GM23338 (cell line): ENCODE results near the gene GRID2. TPM values are rescaled to one million over a fixed set of nuclear protein-coding genes. Genes with fewer than 3 reads are reported as not detected.

Source experiments
- ATAC-seq: fragments of 200-7000 bp; cut with Tn5 transposase; 3 replicates; pipeline ENCODE4 v1.9.1; 2020
- DNase-seq: peaks from one replicate; pipeline ENCODE4 v3.0.0-alpha.2; 2015; ENCODE audit warnings: low spot score
- H2AFZ ChIP-seq: fragments of 200-600 bp; sonication (generic); 2 replicates; pipeline ENCODE4 v1.8.0; 2016; ENCODE audit warnings: antibody characterized with exemption, mild to moderate bottlenecking, moderate library complexity
- H3F3A ChIP-seq: fragments of 200-600 bp; sonication (generic); replicated peaks from 2 replicates; pipeline ENCODE4 v1.8.0; 2017; ENCODE audit warnings: antibody characterized with exemption, mixed run types, low read depth
- H3K27ac ChIP-seq: fragments of 200-600 bp; sonication (generic); 2 replicates; pipeline ENCODE4 v1.6.1; 2016; ENCODE audit warnings: low read depth
- H3K27me3 ChIP-seq: fragments of 200-600 bp; sonication (generic); 2 replicates; pipeline ENCODE4 v1.8.0; 2016; ENCODE audit warnings: mild to moderate bottlenecking, mixed run types, moderate library complexity; ENCODE audit not compliant: insufficient read depth
- H3K36me3 ChIP-seq: fragments of 200-600 bp; sonication (generic); 2 replicates; pipeline ENCODE4 v1.8.0; 2016; ENCODE audit warnings: mild to moderate bottlenecking; ENCODE audit not compliant: insufficient read depth
- H3K4me1 ChIP-seq: fragments of 200-600 bp; sonication (generic); 2 replicates; pipeline ENCODE4 v1.8.0; 2016; ENCODE audit warnings: mild to moderate bottlenecking, moderate library complexity; ENCODE audit not compliant: insufficient read depth
- H3K4me2 ChIP-seq: fragments of 200-600 bp; sonication (generic); 2 replicates; pipeline ENCODE4 v1.7.1; 2017; ENCODE audit warnings: mixed run types
- H3K4me3 ChIP-seq: fragments of 200-600 bp; sonication (generic); 2 replicates; pipeline ENCODE4 v1.6.1; 2016; ENCODE audit warnings: mixed run types
- H3K79me2 ChIP-seq: fragments of 200-600 bp; sonication (generic); replicated peaks from 2 replicates; pipeline ENCODE4 v1.8.0; 2017; ENCODE audit warnings: mild to moderate bottlenecking; ENCODE audit not compliant: insufficient read depth
- H3K9me2 ChIP-seq: fragments of 200-600 bp; sonication (generic); 2 replicates; pipeline ENCODE4 v1.8.0; 2017; ENCODE audit not compliant: insufficient read depth
- H4K20me1 ChIP-seq: fragments of 200-600 bp; sonication (generic); replicated peaks from 2 replicates; pipeline ENCODE4 v1.8.0; 2017; ENCODE audit warnings: mild to moderate bottlenecking; ENCODE audit not compliant: insufficient read depth
- H3K27ac Mint-ChIP-seq: 2 replicates; pipeline ENCODE4 v1.8.0; 2020; ENCODE audit warnings: inconsistent platforms, mild to moderate bottlenecking, moderate library complexity, mixed read lengths
- H3K27me3 Mint-ChIP-seq: 3 replicates; pipeline ENCODE4 v1.8.0; 2022; ENCODE audit warnings: low read depth, mild to moderate bottlenecking, moderate library complexity, mixed read lengths, inconsistent platforms; ENCODE audit not compliant: insufficient read depth, poor library complexity
- H3K36me3 Mint-ChIP-seq: 3 replicates; pipeline ENCODE4 v1.8.0; 2021; ENCODE audit warnings: low read depth, mild to moderate bottlenecking, inconsistent platforms, moderate library complexity, mixed read lengths
- H3K4me1 Mint-ChIP-seq: 3 replicates; pipeline ENCODE4 v1.8.0; 2020; ENCODE audit warnings: mild to moderate bottlenecking, inconsistent platforms, mixed read lengths
- H3K4me3 Mint-ChIP-seq: 3 replicates; pipeline ENCODE4 v1.8.0; 2021; ENCODE audit warnings: moderate library complexity, mild to moderate bottlenecking, inconsistent platforms, mixed read lengths
- H3K9me3 Mint-ChIP-seq: 3 replicates; pipeline ENCODE4 v1.8.0; 2020; ENCODE audit warnings: moderate library complexity, mild to moderate bottlenecking, inconsistent platforms, mixed read lengths
- CREB1 ChIP-seq: fragments of 250-450 bp; sonication (Bioruptor Pico); IDR thresholded peaks from 2 replicates; pipeline ENCODE4 v1.5.0; 2020; ENCODE audit warnings: low read depth, mild to moderate bottlenecking, moderate library complexity
- CTCF ChIP-seq, 2 experiments: fragments of 200-600 bp in 1 of 2; sonication (generic) in 1 of 2; conservative IDR thresholded peaks; 2 replicates each; pipeline versions ENCODE4 v1.5.1 to v1.6.1; 2016 to 2017; ENCODE audit warnings: antibody characterized with exemption in 2 of 2, low read depth in 2 of 2, mild to moderate bottlenecking in 2 of 2, moderate library complexity in 1 of 2
- ETS1 ChIP-seq: IDR thresholded peaks from 2 replicates; pipeline ENCODE4 v1.6.1; 2016; ENCODE audit warnings: antibody characterized with exemption
- EZH2 ChIP-seq: fragments of 200-600 bp; sonication (generic); IDR thresholded peaks from one replicate; pipeline ENCODE4 v1.8.0; 2017; ENCODE audit warnings: antibody characterized with exemption, mild to moderate bottlenecking, low read depth; ENCODE audit not compliant: unreplicated experiment
- EZH2phosphoT487 ChIP-seq: fragments of 200-600 bp; sonication (generic); IDR thresholded peaks from one replicate; pipeline ENCODE4 v1.8.1; 2018; ENCODE audit warnings: antibody characterized with exemption; ENCODE audit not compliant: unreplicated experiment
- JUNB ChIP-seq: IDR thresholded peaks from one replicate; pipeline ENCODE4 v1.6.1; 2016; ENCODE audit warnings: antibody characterized with exemption; ENCODE audit not compliant: unreplicated experiment
- NANOG ChIP-seq: IDR thresholded peaks from 2 replicates; pipeline ENCODE4 v1.6.1; 2016; ENCODE audit warnings: antibody characterized with exemption, borderline replicate concordance
- POLR2AphosphoS5 ChIP-seq: IDR thresholded peaks from 2 replicates; pipeline ENCODE4 v1.6.1; 2016; ENCODE audit warnings: antibody characterized with exemption, low read depth
- REST ChIP-seq: IDR thresholded peaks from one replicate; pipeline ENCODE4 v1.6.1; 2018; ENCODE audit warnings: antibody characterized with exemption; ENCODE audit not compliant: unreplicated experiment
- STAT1 ChIP-seq: IDR thresholded peaks from one replicate; pipeline ENCODE4 v1.6.1; 2016; ENCODE audit warnings: antibody characterized with exemption; ENCODE audit not compliant: unreplicated experiment
- ZNF114 ChIP-seq: fragments of 250-450 bp; sonication (Bioruptor Pico); IDR thresholded peaks from 2 replicates; pipeline ENCODE4 v1.5.0; 2020; ENCODE audit warnings: mild to moderate bottlenecking, moderate library complexity
- ZNF331 ChIP-seq: fragments of 250-450 bp; sonication (Bioruptor Pico); IDR thresholded peaks from 2 replicates; pipeline ENCODE4 v1.5.0; 2020; ENCODE audit warnings: low read depth, mild to moderate bottlenecking, moderate library complexity
- polyA plus RNA-seq: library from polyadenylated mRNA; unstranded; fragments of >200 nt; fragmentation: Nextera tagmentation; extraction: Ambion mirVana; gene quantifications from 2 replicates; pipeline ENCODE4 v1.2.1, GENCODE V29; 2016
- total RNA-seq: library from RNA; depleted of rRNA; stranded (reverse); fragments of >200 nt; shearing (Covaris generic); gene quantifications from 2 replicates; pipeline ENCODE4 v1.2.3, GENCODE V29; 2014
- TF ChIP-seq, protein P1 (sequence below): fragments of 250-450 bp; sonication (Bioruptor Pico); IDR thresholded peaks from 2 replicates; pipeline ENCODE4 v1.5.0; 2020; ENCODE audit warnings: mild to moderate bottlenecking, moderate library complexity

The GRID2 gene
- total and polyA plus RNA-seq, 2 experiments from 2014 or later: 19.9 to 65.4 TPM

DNA sequence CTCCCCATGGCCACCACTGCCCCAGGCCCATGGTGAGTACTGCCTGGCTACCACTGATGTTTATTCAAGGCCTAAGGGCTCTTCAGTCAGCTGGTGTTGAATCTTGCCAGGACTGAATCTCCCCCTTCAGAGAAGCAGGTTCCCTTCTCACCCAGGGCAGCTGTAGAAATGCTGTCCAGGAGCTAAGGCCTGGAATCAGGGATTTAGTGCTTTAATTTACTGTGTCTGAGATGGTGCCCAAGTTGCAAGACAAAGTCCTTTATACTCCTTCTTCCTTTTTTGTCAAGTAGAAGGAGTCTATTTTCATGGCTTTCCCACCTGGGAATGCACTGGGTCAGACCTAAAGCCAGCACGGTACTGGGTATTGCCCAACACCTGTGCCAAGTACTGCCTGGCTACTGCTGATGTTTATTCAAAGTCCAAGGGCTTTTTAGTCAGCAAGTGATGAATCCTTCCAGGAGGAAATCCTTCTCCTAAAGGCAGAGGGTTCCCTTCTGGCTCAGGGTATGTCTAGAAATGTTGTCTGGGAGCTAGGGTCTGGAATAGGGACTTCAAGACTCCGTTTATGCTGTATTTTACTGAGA lies 1407.2 kb downstream of the GRID2 start:
- H3K27me3 Mint-ChIP-seq: no peaks in the 10 kb centered on the region
- ATAC-seq (no peak; the same call in 2 of the 3 replicates), DNase-seq (no peak)
- Histone ChIP-seq H3K4me2 (no peak overlapping the region), H3K79me2 (no peaks in the 10 kb centered on the region), H3K4me3 (no peak overlapping the region), H4K20me1 (no peaks in the 10 kb centered on the region), H3K9me2 (no peaks in the 10 kb centered on the region), H3F3A (no peaks in the 10 kb centered on the region), H3K27ac (no peak overlapping the region), H2AFZ (no peak overlapping the region), H3K4me1 (no peaks in the 10 kb centered on the region), H3K27me3 (no peaks in the 10 kb centered on the region), H3K36me3 (no peaks in the 10 kb centered on the region)
- no peak overlapping the region for H3K4me3 Mint-ChIP-seq
- TF ChIP-seq STAT1 (no peak), ZNF331 (CRISPR knock-in tag) (no peak), EZH2phosphoT487 (no peak), CREB1 (CRISPR knock-in tag) (no peak), NANOG (no peak), JUNB (no peak), POLR2AphosphoS5 (no peak), EZH2 (no peak), ZNF114 (CRISPR knock-in tag) (no peak), ETS1 (no peak), REST (no peak), CTCF (conservative IDR thresholded peaks at IDR 0.05; ENCODE audit: low read depth in 2 of 2) (no peak)
- TF ChIP-seq, protein P1, sequence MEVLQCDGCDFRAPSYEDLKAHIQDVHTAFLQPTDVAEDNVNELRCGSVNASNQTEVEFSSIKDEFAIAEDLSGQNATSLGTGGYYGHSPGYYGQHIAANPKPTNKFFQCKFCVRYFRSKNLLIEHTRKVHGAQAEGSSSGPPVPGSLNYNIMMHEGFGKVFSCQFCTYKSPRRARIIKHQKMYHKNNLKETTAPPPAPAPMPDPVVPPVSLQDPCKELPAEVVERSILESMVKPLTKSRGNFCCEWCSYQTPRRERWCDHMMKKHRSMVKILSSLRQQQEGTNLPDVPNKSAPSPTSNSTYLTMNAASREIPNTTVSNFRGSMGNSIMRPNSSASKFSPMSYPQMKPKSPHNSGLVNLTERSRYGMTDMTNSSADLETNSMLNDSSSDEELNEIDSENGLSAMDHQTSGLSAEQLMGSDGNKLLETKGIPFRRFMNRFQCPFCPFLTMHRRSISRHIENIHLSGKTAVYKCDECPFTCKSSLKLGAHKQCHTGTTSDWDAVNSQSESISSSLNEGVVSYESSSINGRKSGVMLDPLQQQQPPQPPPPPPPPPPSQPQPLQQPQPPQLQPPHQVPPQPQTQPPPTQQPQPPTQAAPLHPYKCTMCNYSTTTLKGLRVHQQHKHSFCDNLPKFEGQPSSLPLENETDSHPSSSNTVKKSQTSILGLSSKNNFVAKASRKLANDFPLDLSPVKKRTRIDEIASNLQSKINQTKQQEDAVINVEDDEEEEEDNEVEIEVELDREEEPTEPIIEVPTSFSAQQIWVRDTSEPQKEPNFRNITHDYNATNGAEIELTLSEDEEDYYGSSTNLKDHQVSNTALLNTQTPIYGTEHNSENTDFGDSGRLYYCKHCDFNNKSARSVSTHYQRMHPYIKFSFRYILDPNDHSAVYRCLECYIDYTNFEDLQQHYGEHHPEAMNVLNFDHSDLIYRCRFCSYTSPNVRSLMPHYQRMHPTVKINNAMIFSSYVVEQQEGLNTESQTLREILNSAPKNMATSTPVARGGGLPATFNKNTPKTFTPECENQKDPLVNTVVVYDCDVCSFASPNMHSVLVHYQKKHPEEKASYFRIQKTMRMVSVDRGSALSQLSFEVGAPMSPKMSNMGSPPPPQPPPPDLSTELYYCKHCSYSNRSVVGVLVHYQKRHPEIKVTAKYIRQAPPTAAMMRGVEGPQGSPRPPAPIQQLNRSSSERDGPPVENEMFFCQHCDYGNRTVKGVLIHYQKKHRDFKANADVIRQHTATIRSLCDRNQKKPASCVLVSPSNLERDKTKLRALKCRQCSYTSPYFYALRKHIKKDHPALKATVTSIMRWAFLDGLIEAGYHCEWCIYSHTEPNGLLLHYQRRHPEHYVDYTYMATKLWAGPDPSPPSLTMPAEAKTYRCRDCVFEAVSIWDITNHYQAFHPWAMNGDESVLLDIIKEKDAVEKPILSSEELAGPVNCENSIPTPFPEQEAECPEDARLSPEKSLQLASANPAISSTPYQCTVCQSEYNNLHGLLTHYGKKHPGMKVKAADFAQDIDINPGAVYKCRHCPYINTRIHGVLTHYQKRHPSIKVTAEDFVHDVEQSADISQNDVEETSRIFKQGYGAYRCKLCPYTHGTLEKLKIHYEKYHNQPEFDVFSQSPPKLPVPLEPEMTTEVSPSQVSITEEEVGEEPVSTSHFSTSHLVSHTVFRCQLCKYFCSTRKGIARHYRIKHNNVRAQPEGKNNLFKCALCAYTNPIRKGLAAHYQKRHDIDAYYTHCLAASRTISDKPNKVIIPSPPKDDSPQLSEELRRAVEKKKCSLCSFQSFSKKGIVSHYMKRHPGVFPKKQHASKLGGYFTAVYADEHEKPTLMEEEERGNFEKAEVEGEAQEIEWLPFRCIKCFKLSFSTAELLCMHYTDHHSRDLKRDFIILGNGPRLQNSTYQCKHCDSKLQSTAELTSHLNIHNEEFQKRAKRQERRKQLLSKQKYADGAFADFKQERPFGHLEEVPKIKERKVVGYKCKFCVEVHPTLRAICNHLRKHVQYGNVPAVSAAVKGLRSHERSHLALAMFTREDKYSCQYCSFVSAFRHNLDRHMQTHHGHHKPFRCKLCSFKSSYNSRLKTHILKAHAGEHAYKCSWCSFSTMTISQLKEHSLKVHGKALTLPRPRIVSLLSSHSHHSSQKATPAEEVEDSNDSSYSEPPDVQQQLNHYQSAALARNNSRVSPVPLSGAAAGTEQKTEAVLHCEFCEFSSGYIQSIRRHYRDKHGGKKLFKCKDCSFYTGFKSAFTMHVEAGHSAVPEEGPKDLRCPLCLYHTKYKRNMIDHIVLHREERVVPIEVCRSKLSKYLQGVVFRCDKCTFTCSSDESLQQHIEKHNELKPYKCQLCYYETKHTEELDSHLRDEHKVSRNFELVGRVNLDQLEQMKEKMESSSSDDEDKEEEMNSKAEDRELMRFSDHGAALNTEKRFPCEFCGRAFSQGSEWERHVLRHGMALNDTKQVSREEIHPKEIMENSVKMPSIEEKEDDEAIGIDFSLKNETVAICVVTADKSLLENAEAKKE: no peak
- no peak overlapping the region for H3K27ac Mint-ChIP-seq
- no peaks in the 10 kb centered on the region for H3K9me3 Mint-ChIP-seq
- no peaks in the 10 kb centered on the region for H3K36me3 Mint-ChIP-seq
- H3K4me1 Mint-ChIP-seq: peaks cover 7% of the 10 kb centered on the region
